Hepatic stellate cell (primary cell): Measurements from ENCODE around the gene WRAP53.

Experiments used
- DNase-seq: peaks from one replicate; pipeline ENCODE4 v3.0.0; 2011; ENCODE audit warnings: low spot score

WRAP53 gene

GRCh38 chr17:7684851-7685532 is 3.3 kb upstream of the WRAP53 start:
- DNase-seq = no peak

- DNase-seq = peak; percentile 91
Observed at GRCh38 chr17:7685533-7686221, 2.6 kb upstream of the WRAP53 start.

- DNase-seq = peak; percentile 76
Observed at GRCh38 chr17:7686222-7687071, 1.8 kb upstream of the WRAP53 start.

GRCh38 chr17:7687072-7687907 is 987 bp upstream of the WRAP53 start, which contains the start of gene TP53:
TSS of gene TP53 (minus strand) at chr17:7687490. CDS start at chr17:7676594, 10,896 bp downstream.
- DNase-seq = peak; percentile 79

- no peak for DNase-seq
Observed at GRCh38 chr17:7688808-7689316, 585 bp downstream of the WRAP53 start.

- no peak for DNase-seq
Observed at GRCh38 chr17:7695586-7695985, 7.3 kb downstream of the WRAP53 start.

- no peak for DNase-seq
Observed at GRCh38 chr17:7697828-7698588, 9.7 kb downstream of the WRAP53 start.

- no peak for DNase-seq
Observed at GRCh38 chr17:7700510-7700909, 12.2 kb downstream of the WRAP53 start.

- no peak for DNase-seq
Observed at GRCh38 chr17:7701681-7702080, 13.4 kb downstream of the WRAP53 start.

- no peak for DNase-seq
Observed at GRCh38 chr17:7702776-7703175, 14.5 kb downstream of the WRAP53 start.

- no peak for DNase-seq
Observed at GRCh38 chr17:7703584-7704479, 15.6 kb downstream of the WRAP53 start.

- DNase-seq = peak; percentile 53
Observed at GRCh38 chr17:7704601-7705268, 16.5 kb downstream of the WRAP53 start, which contains the start of gene EFNB3. TSS of gene EFNB3 (plus strand) at chr17:7705202. CDS start at chr17:7705599, 397 bp downstream.

GRCh38 chr17:7705269-7706255 is 17.3 kb downstream of the WRAP53 start:
- DNase-seq = no peak

- no peak for DNase-seq
Observed at GRCh38 chr17:7706631-7707354, 18.5 kb downstream of the WRAP53 start.

- DNase-seq = no peak
Observed at GRCh38 chr17:7707446-7707845, 19.2 kb downstream of the WRAP53 start.

- no peak for DNase-seq
Observed at GRCh38 chr17:7707858-7708750, 19.8 kb downstream of the WRAP53 start.
